Measurements from ENCODE around the gene USP35. TPM values are rescaled to one million over a fixed set of nuclear protein-coding genes. Genes with fewer than 3 reads are reported as not detected.
A peak's percentile ranks its signal among the peaks of the same experiment; 100 is the strongest.
"Not testable (repeated sequence)": the region's sequence is repeated elsewhere in the genome, so short reads cannot be mapped to it uniquely, and the experiment has no call there.

Gene USP35
- total and polyA plus RNA-seq, 2 experiments from 2014 or later, result 11.1 to 35.0 TPM

- Histone ChIP-seq H3K27ac (peak overlapping the region; percentile 91), H3K4me3 (no peak overlapping the region), H3K4me1 (ENCODE audit: low read depth) (peaks cover 36% of the 10 kb centered on the region), H3K36me3 (peaks cover 4% of the 10 kb centered on the region), H3K27me3 (no peaks in the 10 kb centered on the region), H3K9me3 (ENCODE audit: low read depth) (no peaks in the 10 kb centered on the region)
- no peak for DNase-seq (ENCODE audit: low read depth in 1 of 2, low spot score in 1 of 2)
- no peak for TF ChIP-seq CTCF (IDR thresholded peaks at IDR 0.05; ENCODE audit: low read depth, low read length)
Observed at GRCh38 chr11:78170874-78171549, 17.7 kb upstream of the USP35 start.

- no peak for TF ChIP-seq CTCF (IDR thresholded peaks at IDR 0.05; ENCODE audit: low read depth, low read length)
- Histone ChIP-seq H3K27me3 (no peaks in the 10 kb centered on the region), H3K36me3 (peaks cover 4% of the 10 kb centered on the region), H3K4me1 (ENCODE audit: low read depth) (peaks cover 29% of the 10 kb centered on the region), H3K27ac (no peak overlapping the region), H3K4me3 (no peak overlapping the region), H3K9me3 (ENCODE audit: low read depth) (no peaks in the 10 kb centered on the region)
- DNase-seq (ENCODE audit: low read depth in 1 of 2, low spot score in 1 of 2), result no peak
Observed at GRCh38 chr11:78171951-78172350, 16.8 kb upstream of the USP35 start.

DNA sequence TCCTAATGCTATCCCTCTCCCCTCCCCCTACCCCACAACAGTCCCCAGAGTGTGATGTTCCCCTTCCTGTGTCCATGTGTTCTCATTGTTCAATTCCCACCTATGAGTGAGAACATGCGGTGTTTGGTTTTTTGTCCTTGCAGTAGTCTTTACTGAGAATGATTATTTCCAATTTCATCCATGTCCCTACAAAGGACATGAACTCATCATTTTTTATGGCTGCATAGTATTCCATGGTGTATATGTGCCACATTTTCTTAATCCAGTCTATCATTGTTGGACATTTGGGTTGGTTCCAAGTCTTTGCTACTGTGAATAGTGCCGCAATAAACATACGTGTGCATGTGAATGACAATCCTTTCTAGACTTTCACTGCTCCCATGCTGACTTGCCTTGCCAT, 12.9 kb upstream of the USP35 start:
- H3K9me3 ChIP-seq (ENCODE audit: low read depth); H3K36me3 ChIP-seq; DNase-seq (ENCODE audit: low read depth in 1 of 2, low spot score in 1 of 2); H3K4me3 ChIP-seq; H3K27me3 ChIP-seq; H3K27ac ChIP-seq: not testable (repeated sequence)
- H3K4me1 ChIP-seq (ENCODE audit: low read depth), result peaks cover 20% of the 10 kb centered on the region

GRCh38 chr11:78176605-78177141, 12.0 kb upstream of the USP35 start:
- DNase-seq (ENCODE audit: low read depth in 1 of 2, low spot score in 1 of 2), result no peak
- H3K4me3 ChIP-seq, result no peak overlapping the region
- peaks cover 4% of the 10 kb centered on the region for H3K36me3 ChIP-seq
- H3K27ac ChIP-seq, result peak overlapping the region; percentile 56
- H3K4me1 ChIP-seq (ENCODE audit: low read depth), result peaks cover 20% of the 10 kb centered on the region
- H3K9me3 ChIP-seq (ENCODE audit: low read depth), result no peaks in the 10 kb centered on the region
- TF ChIP-seq CTCF (IDR thresholded peaks at IDR 0.05; ENCODE audit: low read depth, low read length), result no peak
- no peaks in the 10 kb centered on the region for H3K27me3 ChIP-seq

- Histone ChIP-seq H3K27me3 (no peaks in the 10 kb centered on the region), H3K9me3 (ENCODE audit: low read depth) (no peaks in the 10 kb centered on the region), H3K4me3 (no peak overlapping the region), H3K4me1 (ENCODE audit: low read depth) (peaks cover 20% of the 10 kb centered on the region), H3K36me3 (peaks cover 4% of the 10 kb centered on the region), H3K27ac (peak overlapping the region; percentile 56)
- no peak for TF ChIP-seq CTCF (IDR thresholded peaks at IDR 0.05; ENCODE audit: low read depth, low read length)
- no peak for DNase-seq (ENCODE audit: low read depth in 1 of 2, low spot score in 1 of 2)
Observed at GRCh38 chr11:78177216-78177615, 11.5 kb upstream of the USP35 start.

DNA sequence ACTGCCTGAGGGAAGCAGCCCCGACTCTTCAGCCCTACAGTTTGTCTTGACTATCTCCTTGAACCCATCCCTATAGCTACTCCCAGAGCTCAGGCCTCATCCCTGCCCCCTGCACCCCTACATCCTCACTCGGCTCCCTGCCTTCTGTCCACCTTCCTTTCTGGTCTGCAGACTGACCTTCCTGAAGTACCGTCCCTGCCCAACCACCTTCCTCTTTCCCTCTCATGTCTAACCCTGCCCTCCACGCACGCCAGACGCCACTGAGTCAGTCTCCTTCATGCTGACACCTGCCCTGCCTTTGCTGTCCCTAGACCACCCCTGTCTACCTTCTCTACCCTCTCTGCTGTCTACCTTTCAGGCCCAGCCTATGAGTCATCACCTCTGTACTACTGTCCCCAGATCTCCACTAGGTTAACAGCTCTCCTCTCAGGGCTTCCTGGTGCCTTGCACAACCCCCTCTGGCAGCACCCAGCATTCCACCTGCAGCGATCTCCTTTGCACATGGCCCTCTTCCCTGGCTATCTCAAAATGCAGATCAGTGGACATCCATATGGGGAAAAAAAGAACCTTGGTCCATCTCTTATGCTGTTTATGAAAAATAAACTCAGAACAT, 9.2 kb upstream of the USP35 start:
- Histone ChIP-seq H3K4me3 (no peak overlapping the region), H3K36me3 (no peaks in the 10 kb centered on the region), H3K9me3 (ENCODE audit: low read depth) (no peaks in the 10 kb centered on the region), H3K27ac (peak overlapping the region; percentile 48), H3K27me3 (no peaks in the 10 kb centered on the region), H3K4me1 (ENCODE audit: low read depth) (peaks cover 20% of the 10 kb centered on the region)
- no peak for TF ChIP-seq CTCF (IDR thresholded peaks at IDR 0.05; ENCODE audit: low read depth, low read length)
- DNase-seq (ENCODE audit: low read depth in 1 of 2, low spot score in 1 of 2), result no peak

All from cardiac muscle cell (in vitro differentiated cells and primary cell).